Stimulated activated CD4-positive, alpha-beta T cell treated with anti-CD3 and anti-CD28 coated beads, Interleukin-1b, Interleukin-23, amount 100 ng/mL, for 48 hours (primary cell): ENCODE measurements around the gene MIDN.
A peak's percentile ranks its signal among the peaks of the same experiment; 100 is the strongest.
"Not testable (repeated sequence)": the region's sequence is repeated elsewhere in the genome, so short reads cannot be mapped to it uniquely, and the experiment has no call there.

Source experiments
- DNase-seq: peaks from one replicate; pipeline ENCODE4 v3.0.0-alpha.2; 2020

MIDN gene

DNA sequence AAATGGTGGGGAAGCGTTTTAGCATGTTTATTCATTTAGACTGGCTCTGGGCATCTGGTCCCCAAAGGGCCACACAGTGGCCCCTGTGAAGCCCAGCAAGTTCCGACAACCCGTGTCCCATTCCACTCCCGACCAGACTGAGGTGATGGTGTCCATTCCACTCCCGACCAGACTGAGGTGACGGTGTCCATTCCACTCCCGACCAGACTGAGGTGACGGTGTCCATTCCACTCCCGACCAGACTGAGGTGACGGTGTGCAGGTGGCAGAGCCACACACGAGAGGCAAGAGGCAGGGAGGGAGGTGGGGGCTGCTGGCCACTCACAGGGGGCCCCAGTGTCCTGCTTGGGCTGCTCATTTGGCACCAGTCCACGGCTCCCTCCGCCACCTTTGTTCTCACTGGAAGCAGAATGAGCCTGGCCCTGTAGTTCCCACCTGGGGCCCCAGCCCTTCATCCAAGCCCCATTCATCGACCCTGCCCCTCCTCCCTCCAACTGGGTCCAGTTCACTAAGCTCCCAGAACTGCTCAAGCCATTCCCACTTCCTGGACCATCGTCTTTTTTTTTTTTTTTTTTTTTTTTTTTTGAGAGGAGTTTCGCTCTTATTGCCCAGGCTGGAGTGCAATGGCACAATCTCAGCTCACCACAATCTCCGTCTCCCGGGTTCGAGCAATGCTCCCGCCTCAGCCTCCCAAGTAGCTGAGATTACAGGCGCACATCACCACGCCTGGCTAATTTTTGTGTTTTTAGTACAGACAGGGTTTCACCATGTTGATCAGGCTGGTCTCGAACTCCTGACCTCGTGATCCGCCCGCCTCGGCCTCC is 1.9 kb upstream of the MIDN start:
- DNase-seq, result not testable (repeated sequence)

- DNase-seq, result no peak
These were observed 640 bp upstream of the MIDN start for GRCh38 chr19:1247748-1248138.

- peak; percentile 81 for DNase-seq
These were observed 459 bp downstream of the MIDN start for GRCh38 chr19:1248786-1249297.

DNA sequence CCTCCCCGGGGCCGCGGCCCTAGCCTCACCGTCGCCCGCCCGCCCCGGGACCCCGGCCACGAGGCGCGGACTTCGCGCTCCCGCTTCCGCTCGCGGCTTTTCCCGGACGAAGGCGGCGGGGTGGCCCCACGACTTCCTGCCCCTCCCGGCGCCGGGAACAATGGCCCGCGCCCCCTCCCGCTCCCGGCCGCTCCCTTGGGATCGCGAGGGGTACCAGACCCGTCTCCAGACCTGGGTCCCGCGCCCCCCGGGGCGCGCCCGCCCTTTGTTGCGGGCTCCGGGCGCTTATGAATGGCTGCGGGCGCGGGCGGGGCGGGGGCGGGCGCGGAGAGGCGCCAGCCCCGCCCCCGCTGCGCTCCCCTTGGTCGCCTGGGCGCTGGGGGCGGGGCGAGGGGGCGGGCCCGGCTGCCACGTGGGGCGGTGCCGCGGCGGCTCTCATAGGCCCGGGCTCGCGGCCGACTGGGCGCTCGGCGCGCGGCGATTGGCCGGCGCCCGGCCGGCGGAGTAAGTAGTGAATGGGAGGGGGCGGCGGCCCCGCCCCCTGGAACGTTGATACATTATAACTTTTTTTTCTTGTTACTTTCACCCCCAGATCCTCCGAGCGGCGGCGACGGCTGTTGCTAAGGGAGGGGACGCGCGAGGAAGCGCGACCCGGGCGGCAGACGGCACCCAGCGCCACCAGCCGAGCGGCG is 1.1 kb downstream of the MIDN start:
- DNase-seq, result peak; percentile 93

DNA sequence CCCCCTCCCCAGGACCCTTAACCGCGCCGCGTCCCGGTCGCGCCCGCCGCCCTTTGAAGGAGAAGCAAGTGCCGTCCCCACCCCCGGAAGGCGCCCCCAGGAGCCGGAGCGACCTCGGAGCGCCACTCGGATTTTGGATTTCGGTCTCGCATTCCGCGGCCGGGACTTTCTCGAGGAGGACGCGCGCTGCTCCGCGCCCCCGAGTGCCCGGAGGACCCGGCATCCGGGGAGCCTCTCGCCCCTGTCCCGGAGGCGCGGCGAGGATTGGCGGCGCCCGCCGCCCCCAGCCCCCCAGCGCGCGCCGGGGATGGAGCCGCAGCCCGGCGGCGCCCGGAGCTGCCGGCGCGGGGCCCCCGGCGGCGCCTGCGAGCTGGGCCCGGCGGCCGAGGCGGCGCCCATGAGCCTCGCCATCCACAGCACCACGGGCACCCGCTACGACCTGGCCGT is 1.6 kb downstream of the MIDN start:
- no peak for DNase-seq

DNA sequence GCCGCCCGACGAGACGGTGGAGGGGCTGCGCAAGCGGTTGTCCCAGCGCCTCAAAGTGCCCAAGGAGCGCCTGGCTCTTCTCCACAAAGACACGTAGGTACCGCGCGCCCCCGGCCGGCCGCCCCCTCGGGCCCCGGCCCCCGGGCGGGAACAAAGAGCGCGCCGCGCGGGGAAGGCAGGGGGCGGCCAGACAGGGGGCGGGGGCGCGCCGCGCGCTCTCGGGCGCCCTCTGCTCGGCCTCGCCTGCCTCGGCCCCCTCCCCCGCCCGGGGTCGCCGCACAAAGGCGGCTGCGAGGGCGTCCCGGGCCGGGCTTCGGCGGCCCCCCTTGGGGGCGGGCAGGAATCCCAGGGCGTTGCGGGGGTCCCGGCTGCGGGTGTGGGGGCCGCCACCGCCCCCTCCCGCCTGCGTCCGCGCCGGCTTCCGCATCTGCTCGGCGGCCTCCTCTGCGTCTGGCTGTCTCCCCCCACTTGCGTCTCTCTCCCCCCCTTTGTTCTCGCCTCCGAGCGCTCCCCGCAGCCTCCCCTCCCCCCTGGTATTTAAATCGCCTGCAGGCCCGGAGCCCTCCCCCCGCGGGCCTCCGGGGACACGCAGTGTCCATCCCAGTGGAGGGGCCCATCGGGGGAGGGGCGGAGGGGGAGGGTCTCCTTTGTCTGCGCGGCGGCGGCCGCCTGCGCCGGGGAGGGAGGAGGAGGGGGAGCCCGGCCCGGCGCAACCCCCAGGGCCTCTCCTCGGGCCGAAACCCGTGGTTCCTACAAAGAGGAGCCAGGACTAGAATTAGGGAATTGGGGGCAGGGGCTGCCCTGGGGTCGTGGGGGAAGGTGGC is 2.3 kb downstream of the MIDN start:
- DNase-seq, result no peak

DNA sequence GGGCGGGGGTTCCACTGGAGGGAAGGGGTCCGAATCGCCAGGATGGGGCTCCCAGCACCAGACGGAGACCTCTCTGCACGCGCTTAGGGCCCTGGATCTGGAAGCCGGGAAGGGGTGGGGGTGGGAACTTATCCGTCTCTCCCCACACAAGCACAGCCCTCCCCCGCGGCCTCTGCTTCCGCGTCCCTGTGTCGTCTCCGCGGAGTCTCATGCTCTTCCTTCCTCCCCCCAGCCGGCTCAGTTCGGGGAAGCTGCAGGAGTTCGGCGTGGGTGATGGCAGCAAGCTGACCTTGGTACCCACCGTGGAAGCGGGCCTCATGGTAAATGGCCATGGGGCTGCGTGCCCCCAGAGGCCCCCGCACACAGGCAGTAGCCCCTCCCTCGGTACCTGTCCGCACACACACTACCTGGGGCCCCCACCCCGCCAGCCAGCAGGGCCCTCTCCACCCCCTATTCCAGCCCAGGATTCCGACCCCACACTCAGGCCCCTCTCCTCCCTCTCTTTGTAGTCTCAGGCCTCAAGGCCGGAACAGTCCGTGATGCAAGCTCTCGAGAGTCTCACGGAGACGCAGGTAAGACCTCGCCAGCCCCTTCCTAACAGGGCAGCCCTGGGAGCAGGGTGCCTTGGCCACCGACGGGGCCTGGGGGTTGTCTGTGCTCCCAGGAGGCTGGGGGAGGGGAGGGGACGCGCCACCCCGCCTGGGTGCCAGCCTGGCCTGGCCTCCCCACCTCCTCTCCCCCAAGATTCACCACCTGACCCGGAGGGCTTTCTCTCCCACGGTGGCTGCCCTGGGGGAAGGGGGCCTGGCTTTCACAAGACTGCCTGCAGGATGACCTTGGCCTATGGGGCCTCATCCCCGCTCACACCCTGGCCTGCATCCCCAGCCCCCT is 3.2 kb downstream of the MIDN start:
- DNase-seq, result peak; percentile 67

DNA sequence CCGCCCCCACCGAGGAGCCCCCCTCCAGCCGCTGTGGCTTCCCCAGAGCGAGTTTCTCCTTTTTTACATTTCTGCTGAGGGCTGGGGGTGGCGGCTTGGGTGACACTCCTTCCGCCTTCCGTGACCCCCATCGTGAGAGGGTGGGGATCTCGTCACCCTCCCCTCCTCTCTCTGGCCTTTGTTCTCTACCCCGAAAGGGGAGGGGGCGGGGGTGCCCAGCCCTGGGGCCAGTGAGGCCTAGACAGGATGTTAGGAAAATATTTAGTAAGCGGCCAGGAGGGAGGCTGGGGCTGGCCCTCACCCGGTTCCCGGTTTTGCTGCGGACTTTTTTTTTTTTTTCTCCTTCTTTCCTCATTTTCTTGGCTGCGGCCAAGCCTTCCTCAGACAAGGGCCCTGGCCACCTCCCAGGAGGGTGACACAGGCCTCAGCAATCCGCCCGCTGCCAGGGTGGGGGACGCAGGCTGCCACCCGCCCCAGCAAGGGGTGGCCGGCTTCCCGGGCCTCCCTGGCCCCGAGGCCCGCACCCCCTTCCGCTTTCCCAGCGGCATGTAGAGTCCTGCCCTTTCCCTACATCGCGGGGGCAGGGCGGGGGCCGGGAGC is 3.9 kb downstream of the MIDN start:
- DNase-seq, result peak; percentile 61

GRCh38 chr19:1252821-1253513 is 4.6 kb downstream of the MIDN start:
- peak; percentile 81 for DNase-seq

DNA sequence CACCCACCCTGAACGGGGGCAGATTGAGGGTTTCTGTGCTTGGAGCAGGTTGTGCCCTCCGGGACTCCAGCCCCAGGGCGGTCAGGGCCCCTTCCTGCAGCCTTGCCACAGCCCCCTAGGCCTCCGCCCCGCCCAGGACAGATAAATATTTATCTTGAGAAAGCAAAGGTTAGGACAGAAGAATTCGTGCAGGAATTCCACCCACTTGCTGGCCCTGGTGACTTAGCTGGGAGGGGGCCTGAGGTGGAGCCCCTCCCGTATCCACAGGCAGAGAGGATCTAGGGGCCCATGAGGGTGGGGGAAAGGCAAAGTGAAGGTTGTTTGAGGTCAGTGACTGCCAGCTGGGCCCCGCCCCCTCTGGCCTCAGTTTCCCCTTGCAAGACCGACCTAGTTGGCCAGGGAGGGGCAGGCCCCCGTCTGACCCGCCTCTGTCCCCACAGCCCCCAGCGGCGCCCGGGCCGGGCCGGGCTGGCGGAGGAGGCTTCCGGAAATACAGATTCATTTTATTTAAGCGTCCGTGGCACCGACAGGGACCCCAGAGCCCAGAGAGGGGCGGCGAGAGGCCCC is 5.2 kb downstream of the MIDN start:
- DNase-seq, result no peak

- DNase-seq, result no peak
These were observed 5.7 kb downstream of the MIDN start for GRCh38 chr19:1254081-1254527.

DNA sequence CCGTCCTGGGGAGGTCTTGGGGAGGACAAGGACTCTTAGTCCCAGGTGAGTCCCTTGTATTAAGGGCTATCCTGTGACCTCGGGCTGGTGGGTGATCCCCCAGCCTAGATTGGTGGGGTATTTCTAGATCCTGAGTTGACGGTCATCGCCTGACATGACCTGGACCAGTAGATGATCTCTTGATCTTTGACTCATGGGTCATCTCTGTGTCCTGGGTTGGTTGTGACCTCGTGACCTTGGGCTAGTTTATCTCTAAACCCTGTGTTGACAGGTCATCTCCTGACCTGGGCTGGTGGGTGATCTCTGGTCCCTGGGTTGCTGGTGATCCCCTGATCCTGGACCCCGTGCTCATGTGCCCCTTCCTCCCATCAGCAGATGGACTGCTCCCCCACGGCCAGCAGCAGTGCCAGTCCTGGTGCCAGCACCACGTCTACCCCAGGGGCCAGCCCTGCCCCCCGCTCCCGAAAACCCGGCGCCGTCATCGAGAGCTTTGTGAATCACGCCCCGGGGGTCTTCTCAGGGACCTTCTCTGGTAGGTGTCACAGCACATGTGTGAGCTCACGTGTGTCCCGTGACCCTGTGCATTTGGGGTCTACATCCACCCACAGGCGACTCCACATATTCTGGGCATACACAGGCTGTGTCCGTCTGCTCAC is 6.3 kb downstream of the MIDN start:
- DNase-seq, result no peak

DNA sequence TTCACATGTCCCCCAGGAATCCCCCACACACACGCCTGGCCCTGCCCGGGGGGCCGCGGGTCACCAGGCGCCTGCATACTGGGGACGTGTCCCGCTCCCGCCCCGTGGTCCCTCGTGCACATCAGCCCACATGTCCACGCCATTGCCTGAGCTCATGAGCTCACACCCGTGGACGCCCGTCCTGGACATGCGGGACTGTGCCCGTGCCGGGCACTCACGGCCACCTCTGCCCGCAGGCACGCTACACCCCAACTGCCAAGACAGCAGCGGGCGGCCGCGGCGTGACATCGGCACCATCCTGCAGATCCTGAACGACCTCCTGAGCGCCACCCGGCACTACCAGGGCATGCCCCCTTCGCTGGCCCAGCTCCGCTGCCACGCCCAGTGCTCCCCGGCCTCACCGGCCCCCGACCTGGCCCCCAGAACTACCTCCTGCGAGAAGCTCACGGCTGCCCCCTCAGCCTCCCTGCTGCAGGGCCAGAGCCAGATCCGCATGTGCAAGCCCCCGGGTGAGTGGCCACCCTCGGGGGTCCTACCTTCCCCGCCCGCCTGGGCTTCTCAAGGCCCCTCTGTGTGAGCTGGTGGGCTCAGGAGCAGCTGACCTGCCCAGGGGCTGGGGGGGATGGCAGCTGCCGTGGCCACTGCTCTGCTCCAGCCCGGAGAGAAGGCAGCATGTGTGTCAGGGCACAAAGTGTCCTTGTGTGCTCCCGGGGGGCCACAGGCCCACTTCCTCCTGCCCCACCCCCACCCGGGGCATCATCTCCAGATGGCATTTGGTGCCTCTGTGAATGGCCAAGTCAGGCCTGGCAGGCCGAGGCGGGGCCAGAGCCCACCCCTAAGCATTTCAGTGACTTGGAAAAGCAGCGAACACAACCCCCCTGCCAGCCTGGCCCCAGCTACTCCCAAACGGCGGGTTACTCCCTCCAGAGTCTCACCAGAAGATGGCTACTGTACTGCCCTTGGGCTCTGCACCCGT is 7.1 kb downstream of the MIDN start:
- no peak for DNase-seq

DNA sequence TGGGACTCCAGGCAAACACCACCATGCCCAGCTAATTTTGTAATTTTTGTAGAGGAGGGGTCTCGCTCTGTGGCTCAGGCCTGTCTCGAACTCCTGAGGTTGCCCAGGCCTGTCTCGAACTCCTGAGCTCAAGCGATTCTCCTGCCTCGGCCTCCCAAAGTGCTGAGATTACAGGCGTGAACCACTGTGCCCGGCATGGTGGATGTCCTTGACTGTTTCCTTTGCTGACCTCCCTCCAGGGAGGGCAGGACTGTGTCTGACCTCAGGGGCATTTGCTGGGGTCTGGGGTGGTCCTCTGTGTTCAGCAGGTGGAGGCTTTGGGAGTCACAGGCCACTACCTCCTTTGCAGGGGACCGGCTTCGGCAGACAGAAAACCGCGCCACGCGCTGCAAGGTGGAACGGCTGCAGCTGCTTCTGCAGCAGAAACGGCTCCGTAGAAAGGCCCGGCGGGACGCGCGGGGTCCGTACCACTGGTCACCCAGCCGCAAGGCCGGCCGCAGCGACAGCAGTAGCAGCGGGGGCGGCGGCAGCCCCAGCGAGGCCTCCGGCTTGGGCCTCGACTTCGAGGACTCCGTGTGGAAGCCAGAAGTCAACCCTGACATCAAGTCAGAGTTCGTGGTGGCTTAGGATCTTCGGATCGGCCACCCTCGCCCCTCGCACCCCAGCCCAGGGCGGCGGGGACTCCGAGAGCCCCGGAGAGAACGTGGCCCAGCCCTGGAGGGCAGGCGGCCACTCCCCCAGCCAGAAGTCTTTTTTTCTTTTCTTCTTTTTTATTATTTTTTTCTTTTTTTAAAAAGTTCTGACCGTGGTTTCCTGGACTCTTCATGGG is 8.5 kb downstream of the MIDN start:
- DNase-seq, result no peak

DNA sequence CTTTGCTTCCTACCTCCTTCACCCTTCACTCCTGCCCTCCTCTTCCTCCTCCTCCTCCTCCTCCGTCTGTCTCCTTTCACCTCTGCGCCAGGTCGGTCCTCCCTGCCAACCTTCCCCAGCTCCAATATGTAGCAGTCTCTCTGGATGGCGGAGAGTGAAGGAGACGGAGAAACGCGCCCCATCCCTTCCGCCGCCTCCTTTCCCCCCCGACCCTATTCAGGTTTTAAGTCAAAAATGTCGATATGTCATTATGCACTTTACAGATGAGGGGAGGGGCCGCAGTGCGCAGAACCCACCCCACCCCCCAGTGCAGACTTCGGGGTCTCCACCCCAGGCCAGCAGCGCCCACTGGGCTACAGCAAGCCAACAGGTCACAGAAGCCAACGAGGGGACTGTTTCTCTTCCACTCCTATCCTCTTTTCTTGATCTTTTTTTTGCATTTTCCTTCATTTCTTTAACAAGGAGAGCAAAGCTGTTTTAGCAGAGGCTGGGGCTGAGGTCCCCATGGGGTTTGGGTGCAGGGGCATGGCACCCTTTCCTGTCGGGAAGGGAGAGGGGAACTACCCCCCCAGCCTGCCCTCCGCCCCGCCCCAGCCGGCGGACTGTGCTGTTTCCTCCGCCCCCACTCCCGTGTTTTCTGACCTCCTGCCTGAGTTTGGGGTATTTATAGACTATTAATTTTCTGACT is 9.2 kb downstream of the MIDN start:
- DNase-seq, result no peak

GRCh38 chr19:1258163-1258492 is 9.7 kb downstream of the MIDN start:
- DNase-seq, result no peak

DNA sequence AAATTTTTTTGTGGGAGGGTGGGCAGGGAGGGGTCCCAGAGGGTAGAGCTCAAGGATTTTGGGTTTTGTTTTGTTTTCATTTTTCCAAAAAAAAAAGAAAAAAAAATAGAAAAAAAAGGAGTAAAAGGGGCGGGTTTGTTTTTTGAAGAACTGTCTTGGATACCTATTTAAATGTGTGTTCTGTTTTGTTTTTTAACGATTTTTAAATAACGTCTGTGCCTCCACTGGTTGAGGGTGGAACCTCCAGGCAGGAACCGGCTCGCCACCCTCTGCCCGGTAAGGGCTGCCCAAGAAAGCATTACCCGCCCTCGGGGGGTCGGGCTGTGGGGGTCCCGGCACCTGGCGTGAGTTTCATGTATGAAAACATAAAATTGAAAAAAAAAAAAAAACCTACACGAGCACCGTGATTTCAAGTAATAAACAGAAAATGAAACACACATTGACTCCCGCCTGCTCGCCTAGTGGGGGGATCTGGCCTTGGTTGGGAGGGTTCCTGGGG is 10.4 kb downstream of the MIDN start:
- no peak for DNase-seq
